K562 (cell line): ENCODE data around the gene CHD3. TPM values are rescaled to one million over a fixed set of nuclear protein-coding genes. Genes with fewer than 3 reads are reported as not detected.

Experiments
- ATAC-seq: fragments of 200-7000 bp; cut with Tn5 transposase; 3 replicates; pipeline ENCODE4 v1.9.1; 2020; ENCODE audit warnings: moderate library complexity
- BruUV-seq: library from RNA; stranded (reverse); fragments of 400-500 nt; replicated peaks from 2 replicates; lab custom pipeline; 2021; lab: Mats Ljungman, UMichigan
- CTCF ChIA-PET: fragments of 300-600 bp; formaldehyde crosslinking; extraction: SDS; loops from one replicate; lab custom pipeline; 2021; ENCODE audit warnings: low intra/inter-chr PET ratio; lab: Yijun Ruan, JAX
- POLR2A ChIA-PET: fragments of 300-600, 350-650 bp; sonication (Branson Sonifier 250); formaldehyde crosslinking; extraction: SDS; loops from one replicate; lab custom pipeline; 2021; ENCODE audit warnings: antibody characterized with exemption, inconsistent platforms; lab: Yijun Ruan, JAX
- DNase-seq, 4 experiments: peaks; one replicate each; pipeline versions ENCODE4 v3.0.0 to v3.0.0-alpha.2; 2011 to 2018; ENCODE audit warnings: low spot score in 3 of 4, mixed read lengths in 3 of 4; ENCODE audit errors: extremely low read depth in 1 of 4
- FAIRE-seq: peaks from 2 replicates; lab custom pipeline; 2011; peaks lifted over from hg19 to GRCh38; lab: Jason Lieb, UNC
- H2AFZ ChIP-seq: 2 replicates; pipeline ENCODE4 v1.6.0; 2011; ENCODE audit warnings: low read depth, low read length, control low read depth, inconsistent platforms
- H3K27ac ChIP-seq: fragments of 200-600 bp; 3 replicates; pipeline ENCODE4 v1.8.0; 2011; ENCODE audit warnings: low read depth, mild to moderate bottlenecking, control low read depth, inconsistent platforms, low read length, moderate library complexity, mixed read lengths; ENCODE audit errors: extremely low read depth
- H3K27me3 ChIP-seq, 2 experiments: fragments of 300-600 bp in 1 of 2; 2 replicates in 1 of 2; 3 replicates in 1 of 2; pipeline versions ENCODE4 v1.6.0 to v1.8.0; 2011; ENCODE audit warnings: inconsistent platforms in 2 of 2, low read length in 2 of 2, mild to moderate bottlenecking in 1 of 2, mixed read lengths in 1 of 2, moderate library complexity in 1 of 2; ENCODE audit not compliant: control insufficient read depth in 2 of 2, insufficient read depth in 2 of 2
- H3K36me3 ChIP-seq: fragments of 300-600 bp; 3 replicates; pipeline ENCODE4 v1.8.0; 2011; ENCODE audit warnings: mild to moderate bottlenecking, low read length, inconsistent platforms; ENCODE audit not compliant: control insufficient read depth, insufficient read depth
- H3K4me1 ChIP-seq, 2 experiments: fragments of 200-600 bp in 1 of 2; replicated peaks in 1 of 2; 2 replicates in 1 of 2; 3 replicates in 1 of 2; pipeline versions ENCODE4 v1.5.1 to v1.8.0; 2011; ENCODE audit warnings: inconsistent platforms in 2 of 2, low read length in 2 of 2, mild to moderate bottlenecking in 1 of 2, mixed read lengths in 1 of 2, moderate library complexity in 1 of 2; ENCODE audit not compliant: control insufficient read depth in 2 of 2, insufficient read depth in 2 of 2
- H3K4me2 ChIP-seq: 2 replicates; pipeline ENCODE4 v1.6.1; 2011; ENCODE audit warnings: low read length, control low read depth, inconsistent platforms, mixed read lengths; ENCODE audit not compliant: insufficient read depth
- H3K4me3 ChIP-seq: fragments of 200-600 bp; sonication (generic), shearing (Covaris generic); 2 replicates; pipeline ENCODE4 v1.5.1; 2016; ENCODE audit warnings: control low read depth, inconsistent platforms
- H3K79me2 ChIP-seq: fragments of 200-600 bp; 3 replicates; pipeline ENCODE4 v1.8.0; 2011; ENCODE audit warnings: low read length, inconsistent platforms; ENCODE audit not compliant: control insufficient read depth, insufficient read depth
- H3K9ac ChIP-seq, 2 experiments: 2 replicates each; pipeline versions ENCODE4 v1.6.0 to v1.6.1; 2011; ENCODE audit warnings: low read depth in 2 of 2, low read length in 2 of 2, control low read depth in 1 of 2, inconsistent platforms in 1 of 2, mild to moderate bottlenecking in 1 of 2, mixed read lengths in 1 of 2; ENCODE audit not compliant: insufficient read depth in 1 of 2
- H3K9me1 ChIP-seq: one replicate; pipeline ENCODE4 v1.6.0; 2011; ENCODE audit warnings: inconsistent platforms, mild to moderate bottlenecking, low read length, moderate library complexity; ENCODE audit not compliant: control insufficient read depth, insufficient read depth
- H3K9me3 ChIP-seq: replicated peaks from 2 replicates; pipeline ENCODE4 v1.5.1; 2011; ENCODE audit warnings: low read depth, low read length, inconsistent platforms; ENCODE audit not compliant: control insufficient read depth, insufficient read depth
- H4K20me1 ChIP-seq: replicated peaks from 2 replicates; pipeline ENCODE4 v1.6.1; 2011; ENCODE audit warnings: low read length, inconsistent platforms, mixed read lengths; ENCODE audit not compliant: control insufficient read depth, insufficient read depth
- MAZ ChIP-seq, 2 experiments: fragments of 450-650 bp in 1 of 2; sonication (generic) in 1 of 2; formaldehyde crosslinking; IDR thresholded peaks in 1 of 2; conservative IDR thresholded peaks in 1 of 2; 2 replicates each; pipeline versions ENCODE4 v1.4.0 to v1.5.0; 2020; ENCODE audit warnings: mild to moderate bottlenecking in 1 of 2, missing genetic modification reagents in 1 of 2
- SPI1 ChIP-seq: IDR thresholded peaks from 2 replicates; pipeline ENCODE4 v1.6.1; 2011; ENCODE audit warnings: low read depth, low read length, control low read depth, borderline replicate concordance
- THAP7 ChIP-seq: fragments of 250-450 bp; sonication (Bioruptor Pico); IDR thresholded peaks from 2 replicates; pipeline ENCODE4 v1.5.0; 2021
- WGBS: fragments of 100-300 bp; shearing (Covaris generic); methylation state at CpG from one replicate; pipeline ENCODE4 v1.1.6; 2016; ENCODE audit warnings: low coverage, mixed read lengths; ENCODE audit not compliant: insufficient coverage; ENCODE audit errors: missing lambda C conversion rate; 5-methylcytosine and 5-hydroxymethylcytosine counted together
- in situ Hi-C: fragments of 300-500 bp; cut with MboI; formaldehyde crosslinking; loops from 4 replicates; pipeline ENCODE4 v1.15.0; 2018; ENCODE audit warnings: inconsistent platforms, mixed read lengths
- intact Hi-C: fragments of 100-400 bp; cut with micrococcal nuclease; formaldehyde crosslinking; loops from 2 replicates; pipeline ENCODE4 v1.14.2; 2022
- polyA plus RNA-seq, 8 experiments: library from polyadenylated mRNA; depleted of rRNA in 4 of 8; stranded (reverse) in 5 of 8; unstranded in 3 of 8; fragments of >200 nt; fragmentation: Nextera tagmentation in 2 of 8; fragmentation: Illumina TruSeq in 1 of 8; extraction: Ambion mirVana in 2 of 8; extraction: Trizol in 1 of 8; gene quantifications; 2 replicates each; pipeline versions ENCODE4 v1.2.1 to v1.2.3, GENCODE V29; 2011 to 2014; ENCODE audit warnings: inconsistent platforms in 1 of 8, missing spikeins in 1 of 8
- total RNA-seq, 7 experiments: library from RNA; depleted of rRNA in 6 of 7; stranded (reverse); fragments of >200 nt in 6 of 7; fragmentation: Illumina TruSeq in 2 of 7; extraction: Trizol in 2 of 7; gene quantifications; 2 replicates each; pipeline versions ENCODE4 v1.2.1 to v1.2.3, GENCODE V29; 2011 to 2021; ENCODE audit warnings: low replicate concordance in 1 of 7

Gene CHD3
- total and polyA plus RNA-seq, 9 of the 15 experiments (the other 6 are each of a cell fraction or from before 2014, with no cell fraction given): 0.39 to 38.2 (median 21.2) TPM

- H3K79me2 ChIP-seq: peaks cover 16% of the 10 kb centered on the region
- no peak overlapping the region for H3K9ac ChIP-seq
- ChIA-PET POLR2A (no interaction called here), CTCF (no interaction called here)
- FAIRE-seq (no peak), ATAC-seq (no peak), DNase-seq (no peak)
- in situ Hi-C loops (no loop called here), intact Hi-C loops (no loop called here)
- H3K9me3 ChIP-seq: no peaks in the 10 kb centered on the region
- H3K4me2 ChIP-seq: no peak overlapping the region
- H3K36me3 ChIP-seq: 0 out of 3 replicates have a peak, but pooled peaks cover 3% of the 10 kb centered on the region
- TF ChIP-seq THAP7 (CRISPR knock-in tag): no peak
- 0 out of 4 replicates have a peak, but pooled peaks of 1 of the 2 experiments have one; percentile 18 for TF ChIP-seq MAZ (CRISPR knock-in tag; conservative IDR thresholded peaks at IDR 0.05 in 1 of 2, IDR thresholded peaks at IDR 0.05 in 1 of 2)
- TF ChIP-seq SPI1: peak; percentile 89
- H2AFZ ChIP-seq: no peak overlapping the region
- H3K4me1 ChIP-seq: peaks cover 0 to 18% of the 10 kb centered on the region in 2 experiments; a peak in 3 of 5 replicates
- H3K9me1 ChIP-seq: no peaks in the 10 kb centered on the region
- no peaks in the 10 kb centered on the region for H3K27me3 ChIP-seq
- no peak overlapping the region for H3K27ac ChIP-seq
- H4K20me1 ChIP-seq: no peaks in the 10 kb centered on the region; the same call in 1 of the 2 replicates
- WGBS: 54% methylated on average over 2 of the region's 3 CpGs
- H3K4me3 ChIP-seq: no peak overlapping the region
- BruUV-seq: no TSS peak
Observed at GRCh38 chr17:7927596-7927995, 39.0 kb downstream of the CHD3 start.
